GM12878 (cell line): ENCODE measurements around the gene ERC2. TPM values are rescaled to one million over a fixed set of nuclear protein-coding genes. Genes with fewer than 3 reads are reported as not detected.

ENCODE experiments used
- ATAC-seq: fragments of 200-7000 bp; cut with Tn5 transposase; 3 replicates; pipeline ENCODE4 v1.9.1; 2020; ENCODE audit warnings: mild to moderate bottlenecking, moderate library complexity
- BruUV-seq: library from RNA; stranded (reverse); fragments of 400-500 nt; replicated peaks from 2 replicates; lab custom pipeline; 2021; lab: Mats Ljungman, UMichigan
- CTCF ChIA-PET: fragments of 300-600 bp; sonication (Branson Sonifier 250); formaldehyde crosslinking; extraction: SDS; loops from one replicate; lab custom pipeline; 2021; ENCODE audit warnings: inconsistent platforms; lab: Yijun Ruan, JAX
- POLR2A ChIA-PET: fragments of 350-600 bp; formaldehyde crosslinking; extraction: SDS; loops from one replicate; lab custom pipeline; 2021; ENCODE audit warnings: inconsistent platforms; lab: Charles Lee
- RAD21 ChIA-PET: fragments of 300-600 bp; sonication (Branson Sonifier 250); formaldehyde crosslinking; loops from one replicate; lab custom pipeline; 2023; ENCODE audit warnings: antibody characterized with exemption; ENCODE audit not compliant: unreplicated experiment; lab: Charles Lee
- SMC1A ChIA-PET: fragments of 300-600 bp; sonication (Branson Sonifier 250); formaldehyde crosslinking; loops from one replicate; lab custom pipeline; 2023; ENCODE audit not compliant: unreplicated experiment, uncharacterized antibody; lab: Charles Lee
- DNase-seq: peaks from one replicate; pipeline ENCODE4 v3.0.0-alpha.2; 2011; ENCODE audit warnings: low read depth, low spot score
- FAIRE-seq: peaks from 3 replicates; lab custom pipeline; 2011; peaks lifted over from hg19 to GRCh38; lab: Jason Lieb, UNC
- H2AFZ ChIP-seq: 2 replicates; pipeline ENCODE4 v1.6.0; 2011; ENCODE audit warnings: low read depth, low read length, control low read depth; ENCODE audit not compliant: control insufficient read depth
- H3K27ac ChIP-seq: 2 replicates; pipeline ENCODE4 v1.5.1; 2011; ENCODE audit warnings: control low read depth; ENCODE audit not compliant: control insufficient read depth, insufficient read depth
- H3K27me3 ChIP-seq, 2 experiments: replicated peaks in 1 of 2; 2 replicates each; pipeline versions ENCODE4 v1.6.0 to v1.6.1; 2011; ENCODE audit warnings: low read length in 1 of 2; ENCODE audit not compliant: control insufficient read depth in 2 of 2, insufficient read depth in 2 of 2
- H3K36me3 ChIP-seq, 2 experiments: 2 replicates each; pipeline ENCODE4 v1.5.1; 2011; ENCODE audit warnings: low read length in 1 of 2; ENCODE audit not compliant: control insufficient read depth in 2 of 2, insufficient read depth in 2 of 2
- H3K4me1 ChIP-seq: 2 replicates; pipeline ENCODE4 v1.6.1; 2011; ENCODE audit warnings: mild to moderate bottlenecking, low read length, moderate library complexity, mixed read lengths; ENCODE audit not compliant: control insufficient read depth, insufficient read depth
- H3K4me2 ChIP-seq: 2 replicates; pipeline ENCODE4 v1.6.0; 2011; ENCODE audit warnings: control low read depth; ENCODE audit not compliant: control insufficient read depth, insufficient read depth
- H3K4me3 ChIP-seq: fragments of 200-600 bp; sonication (generic); 2 replicates; pipeline ENCODE4 v1.5.1; 2016
- H3K79me2 ChIP-seq: 2 replicates; pipeline ENCODE4 v1.6.0; 2011; ENCODE audit warnings: low read length; ENCODE audit not compliant: control insufficient read depth, insufficient read depth
- H3K9ac ChIP-seq: 2 replicates; pipeline ENCODE4 v1.8.0; 2011; ENCODE audit warnings: low read length, control low read depth, mixed read lengths; ENCODE audit not compliant: control insufficient read depth, insufficient read depth
- H3K9me3 ChIP-seq: replicated peaks from 3 replicates; pipeline ENCODE4 v1.5.1; 2011; ENCODE audit warnings: mild to moderate bottlenecking, low read length; ENCODE audit not compliant: control insufficient read depth, insufficient read depth
- H4K20me1 ChIP-seq: 2 replicates; pipeline ENCODE4 v1.6.0; 2011; ENCODE audit not compliant: control insufficient read depth, insufficient read depth
- E2F8 ChIP-seq: fragments of 450-650 bp; IDR thresholded peaks from 2 replicates; pipeline ENCODE4 v1.6.1; 2018; ENCODE audit warnings: mild to moderate bottlenecking, low read depth, moderate library complexity; ENCODE audit not compliant: partially characterized antibody
- EP300 ChIP-seq, 2 experiments: fragments of 150-350 bp in 1 of 2; IDR thresholded peaks; 2 replicates each; pipeline ENCODE4 v1.6.1; 2011 to 2012; ENCODE audit warnings: low read depth in 2 of 2, low read length in 2 of 2, borderline replicate concordance in 1 of 2, improper control_type of control experiment in 1 of 2, inconsistent platforms in 1 of 2; ENCODE audit not compliant: control insufficient read depth in 1 of 2
- IRF4 ChIP-seq: IDR thresholded peaks from 2 replicates; pipeline ENCODE4 v1.6.1; 2011; ENCODE audit warnings: low read depth, low read length
- MYB ChIP-seq: fragments of 150-350 bp; IDR thresholded peaks from 2 replicates; pipeline ENCODE4 v1.6.1; 2014; ENCODE audit warnings: mild to moderate bottlenecking, low read depth, low read length, borderline replicate concordance
- REST ChIP-seq: IDR thresholded peaks from 2 replicates; pipeline ENCODE4 v1.6.1; 2012; ENCODE audit warnings: mild to moderate bottlenecking, low read depth, low read length
- SMAD1 ChIP-seq: fragments of 450-650 bp; IDR thresholded peaks from 2 replicates; pipeline ENCODE4 v1.6.1; 2018; ENCODE audit warnings: mild to moderate bottlenecking, low read depth; ENCODE audit not compliant: partially characterized antibody
- SUZ12 ChIP-seq: fragments of 200-600 bp; sonication (generic); IDR thresholded peaks from one replicate; pipeline ENCODE4 v1.6.1; 2018; ENCODE audit warnings: antibody characterized with exemption, mild to moderate bottlenecking; ENCODE audit not compliant: unreplicated experiment
- TBL1XR1 ChIP-seq: IDR thresholded peaks from 2 replicates; pipeline ENCODE4 v1.6.1; 2012; ENCODE audit warnings: low read depth, low read length, improper control_type of control experiment
- TCF12 ChIP-seq: IDR thresholded peaks from 2 replicates; pipeline ENCODE4 v1.6.1; 2011; ENCODE audit warnings: low read depth, mild to moderate bottlenecking, low read length
- TCF7 ChIP-seq: IDR thresholded peaks from 2 replicates; pipeline ENCODE4 v1.6.1; 2014; ENCODE audit warnings: antibody characterized with exemption, borderline replicate concordance
- YBX1 ChIP-seq: fragments of 450-650 bp; IDR thresholded peaks from 2 replicates; pipeline ENCODE4 v1.6.1; 2016; ENCODE audit warnings: antibody characterized with exemption
- in situ Hi-C: fragments of 300-500 bp; cut with MboI; formaldehyde crosslinking; loops from 9 replicates; pipeline ENCODE4 v1.14.3; 2018; ENCODE audit warnings: mixed read lengths
- intact Hi-C: fragments of 100-400 bp; cut with micrococcal nuclease; formaldehyde crosslinking; loops from one replicate; pipeline ENCODE4 v1.14.2; 2022; ENCODE audit not compliant: unreplicated experiment
- polyA plus RNA-seq, 11 experiments: library from polyadenylated mRNA; depleted of rRNA in 4 of 11; unstranded in 6 of 11; stranded (reverse) in 5 of 11; fragments of >200 nt; fragmentation: Nextera tagmentation in 4 of 11; fragmentation: Illumina TruSeq in 1 of 11; extraction: Ambion mirVana in 4 of 11; extraction: Trizol in 1 of 11; gene quantifications; 1 replicate in 1 of 11; 2 replicates in 10 of 11; pipeline versions ENCODE4 v1.2.1 to v1.2.3, GENCODE V29; 2011 to 2016; ENCODE audit warnings: inconsistent platforms in 2 of 11, missing spikeins in 2 of 11, low read depth in 1 of 11
- total RNA-seq, 4 experiments: library from RNA; depleted of rRNA in 3 of 4; stranded (reverse); fragments of >200 nt in 3 of 4; fragmentation: Illumina TruSeq in 1 of 4; extraction: Trizol in 1 of 4; gene quantifications; 2 replicates each; pipeline versions ENCODE4 v1.2.1 to v1.2.3, GENCODE V29; 2013 to 2021

Gene ERC2
- total and polyA plus RNA-seq, 10 of the 15 experiments (the other 5 are each of a cell fraction or from before 2014, with no cell fraction given), result 0.06 to 1.4 (median 0.12) TPM; not detected in 3

- Histone ChIP-seq H3K27me3 (no peaks in the 10 kb centered on the region), H3K4me3 (no peak overlapping the region), H4K20me1 (no peaks in the 10 kb centered on the region), H3K4me2 (no peak overlapping the region), H3K27ac (no peak overlapping the region), H3K9me3 (no peaks in the 10 kb centered on the region), H3K9ac (no peak overlapping the region), H2AFZ (no peak overlapping the region), H3K79me2 (no peaks in the 10 kb centered on the region), H3K36me3 (no peaks in the 10 kb centered on the region), H3K4me1 (no peaks in the 10 kb centered on the region)
- ATAC-seq, result no peak
- no TSS peak for BruUV-seq
- POLR2A ChIA-PET, result no interaction called here
- in situ Hi-C loops (no loop called here), intact Hi-C loops (no loop called here)
- DNase-seq, result no peak
- no peak for FAIRE-seq
- SMC1A ChIA-PET, result interaction anchor here (1.5 kb wide), 1 partner anchor 21 kb away, joined by 3 read pairs; no protein-coding TSS in a partner anchor
- TF ChIP-seq TBL1XR1 (no peak), EP300 (IDR thresholded peaks at IDR 0.05; ENCODE audit: borderline replicate concordance in 1 of 2, control insufficient read depth in 1 of 2, low read depth in 2 of 2, low read length in 2 of 2) (no peak), IRF4 (no peak), SMAD1 (no peak), SUZ12 (no peak), REST (no peak), MYB (no peak), E2F8 (no peak), TCF12 (no peak), TCF7 (no peak), YBX1 (no peak)
- RAD21 ChIA-PET, result no interaction called here
- CTCF ChIA-PET, result no interaction called here
These were observed 445.6 kb downstream of the ERC2 start for GRCh38 chr3:56022619-56023018.
